ENCODE data around the gene RNF144B. TPM values are rescaled to one million over a fixed set of nuclear protein-coding genes. Genes with fewer than 3 reads are reported as not detected.
"Not testable (repeated sequence)": the region's sequence is repeated elsewhere in the genome, so short reads cannot be mapped to it uniquely, and the experiment has no call there.

The RNF144B gene
- total RNA-seq, 2 donors from 2014 or later = 4.0 to 5.4 TPM

GRCh38 chr6:18350712-18351111 lies 36.4 kb upstream of the RNF144B start:
- Histone ChIP-seq H3K27ac (no peak overlapping the region), H3K36me3 (replicated peaks in 1 of 2; ENCODE audit: insufficient read depth in 1 of 2, low read depth in 2 of 2) (no peaks in the 10 kb centered on the region), H3K4me3 (no peak overlapping the region), H3K4me1 (no peaks in the 10 kb centered on the region), H3K9me3 (no peaks in the 10 kb centered on the region), H3K27me3 (no peaks in the 10 kb centered on the region)
- WGBS, 2 donors = 72 to 84% methylated on average over 3 of the region's 3 CpGs
- intact Hi-C loops (cut with DNase I) = no loop called here
- ATAC-seq (no peak), DNase-seq (no peak)
- no peak for TF ChIP-seq POLR2A (IDR thresholded peaks at IDR 0.05)
- TF ChIP-seq, protein P1, sequence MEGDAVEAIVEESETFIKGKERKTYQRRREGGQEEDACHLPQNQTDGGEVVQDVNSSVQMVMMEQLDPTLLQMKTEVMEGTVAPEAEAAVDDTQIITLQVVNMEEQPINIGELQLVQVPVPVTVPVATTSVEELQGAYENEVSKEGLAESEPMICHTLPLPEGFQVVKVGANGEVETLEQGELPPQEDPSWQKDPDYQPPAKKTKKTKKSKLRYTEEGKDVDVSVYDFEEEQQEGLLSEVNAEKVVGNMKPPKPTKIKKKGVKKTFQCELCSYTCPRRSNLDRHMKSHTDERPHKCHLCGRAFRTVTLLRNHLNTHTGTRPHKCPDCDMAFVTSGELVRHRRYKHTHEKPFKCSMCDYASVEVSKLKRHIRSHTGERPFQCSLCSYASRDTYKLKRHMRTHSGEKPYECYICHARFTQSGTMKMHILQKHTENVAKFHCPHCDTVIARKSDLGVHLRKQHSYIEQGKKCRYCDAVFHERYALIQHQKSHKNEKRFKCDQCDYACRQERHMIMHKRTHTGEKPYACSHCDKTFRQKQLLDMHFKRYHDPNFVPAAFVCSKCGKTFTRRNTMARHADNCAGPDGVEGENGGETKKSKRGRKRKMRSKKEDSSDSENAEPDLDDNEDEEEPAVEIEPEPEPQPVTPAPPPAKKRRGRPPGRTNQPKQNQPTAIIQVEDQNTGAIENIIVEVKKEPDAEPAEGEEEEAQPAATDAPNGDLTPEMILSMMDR (IDR thresholded peaks at IDR 0.05) = no peak

GRCh38 chr6:18352001-18352400 lies 35.1 kb upstream of the RNF144B start:
- DNase-seq (no peak), ATAC-seq (no peak)
- no peaks in the 10 kb centered on the region for H3K4me1 ChIP-seq
- TF ChIP-seq, protein P1 (IDR thresholded peaks at IDR 0.05) = no peak
- TF ChIP-seq POLR2A (IDR thresholded peaks at IDR 0.05) = no peak
- 86 to 95% methylated on average over 4 of the region's 4 CpGs for WGBS, 2 donors
- H3K27me3 ChIP-seq = no peaks in the 10 kb centered on the region
- H3K27ac ChIP-seq = no peak overlapping the region
- no peak overlapping the region for H3K4me3 ChIP-seq
- intact Hi-C loops (cut with DNase I) = no loop called here
- H3K36me3 ChIP-seq (replicated peaks in 1 of 2; ENCODE audit: insufficient read depth in 1 of 2, low read depth in 2 of 2) = no peaks in the 10 kb centered on the region
- no peaks in the 10 kb centered on the region for H3K9me3 ChIP-seq

- Histone ChIP-seq H3K9me3 (no peaks in the 10 kb centered on the region), H3K4me3 (no peak overlapping the region), H3K36me3 (replicated peaks in 1 of 2; ENCODE audit: insufficient read depth in 1 of 2, low read depth in 2 of 2) (no peaks in the 10 kb centered on the region), H3K27me3 (no peaks in the 10 kb centered on the region), H3K4me1 (no peaks in the 10 kb centered on the region), H3K27ac (no peak overlapping the region)
- ATAC-seq = no peak
- 76 to 84% methylated on average over 2 of the region's 2 CpGs for WGBS, 2 donors
- no peak for DNase-seq
- TF ChIP-seq, protein P1 (IDR thresholded peaks at IDR 0.05) = no peak
- no peak for TF ChIP-seq POLR2A (IDR thresholded peaks at IDR 0.05)
- intact Hi-C loops (cut with DNase I) = no loop called here
Measured at GRCh38 chr6:18352842-18353241, 34.3 kb upstream of the RNF144B start.

- H3K27me3 ChIP-seq = no peaks in the 10 kb centered on the region
Measured at GRCh38 chr6:18353251-18353650, 33.9 kb upstream of the RNF144B start.

GRCh38 chr6:18357546-18357945 lies 29.6 kb upstream of the RNF144B start:
- H3K27me3 ChIP-seq; H3K27ac ChIP-seq; ATAC-seq; intact Hi-C loops (cut with DNase I); H3K9me3 ChIP-seq; H3K36me3 ChIP-seq (replicated peaks in 1 of 2; ENCODE audit: insufficient read depth in 1 of 2, low read depth in 2 of 2); H3K4me3 ChIP-seq; DNase-seq: not testable (repeated sequence)
- H3K4me1 ChIP-seq = peaks cover 24% of the 10 kb centered on the region
- WGBS, 2 donors = 91 to 94% methylated on average over 3 to 4 of the region's 4 CpGs

More at GRCh38 chr6:18353251-18353650, 33.9 kb upstream of the RNF144B start:
- Histone ChIP-seq H3K9me3 (no peaks in the 10 kb centered on the region), H3K4me1 (no peaks in the 10 kb centered on the region), H3K27ac (no peak overlapping the region), H3K36me3 (replicated peaks in 1 of 2; ENCODE audit: insufficient read depth in 1 of 2, low read depth in 2 of 2) (no peaks in the 10 kb centered on the region), H3K4me3 (no peak overlapping the region)
- ATAC-seq (no peak), DNase-seq (no peak)
- intact Hi-C loops (cut with DNase I) = no loop called here
- TF ChIP-seq, protein P1 (IDR thresholded peaks at IDR 0.05) = no peak
- no peak for TF ChIP-seq POLR2A (IDR thresholded peaks at IDR 0.05)
- WGBS, 2 donors = 74 to 96% methylated on average over 2 of the region's 2 CpGs
